NB4 (cell line): ENCODE measurements around the gene PITX1.

ENCODE experiments used
- CTCF ChIP-seq: IDR thresholded peaks from one replicate; pipeline ENCODE4 v1.5.1; 2012; ENCODE audit warnings: low read depth, low read length
- MAX ChIP-seq: IDR thresholded peaks from 2 replicates; pipeline ENCODE4 v1.6.1; 2011; ENCODE audit warnings: low read depth, low read length
- MYC ChIP-seq: IDR thresholded peaks from 2 replicates; pipeline ENCODE4 v1.6.1; 2011; ENCODE audit warnings: low read depth, low read length
- POLR2A ChIP-seq: IDR thresholded peaks from 2 replicates; pipeline ENCODE4 v1.6.1; 2011; ENCODE audit warnings: mild to moderate bottlenecking; ENCODE audit not compliant: insufficient read length; ENCODE audit errors: extremely low read depth

GRCh38 chr5:135062216-135063055 is 28.4 kb upstream of the PITX1 start:
- no peak for TF ChIP-seq CTCF
- no peak for TF ChIP-seq POLR2A
- TF ChIP-seq MAX, result no peak
- no peak for TF ChIP-seq MYC
